Measurements from ENCODE around the gene TSPOAP1. TPM values are rescaled to one million over a fixed set of nuclear protein-coding genes. Genes with fewer than 3 reads are reported as not detected.

TSPOAP1 gene
- total and polyA plus RNA-seq, 2 experiments from 2014 or later: 15.4 to 19.0 TPM

DNA sequence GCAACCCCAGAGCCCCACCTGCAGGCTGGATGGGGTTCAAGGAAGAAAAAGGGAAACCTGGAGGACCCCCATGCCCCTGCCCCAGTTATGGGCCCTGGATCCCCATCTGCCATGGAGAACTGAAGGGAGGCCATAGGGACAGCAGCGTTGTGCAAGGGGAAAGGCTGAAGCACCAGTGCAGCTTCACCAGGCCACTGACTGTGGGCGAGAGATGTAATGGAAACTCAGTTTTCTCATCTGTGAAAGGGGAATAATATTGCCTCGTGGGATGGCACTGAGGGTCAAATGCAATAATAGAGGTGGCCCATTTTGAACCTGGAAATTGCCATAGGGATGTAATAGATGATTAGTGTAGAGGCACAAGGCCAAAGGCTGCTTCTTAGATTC is 9.9 kb upstream of the TSPOAP1 start:
- Histone ChIP-seq H2AFZ (no peak overlapping the region), H3K27me3 (no peaks in the 10 kb centered on the region), H4K20me1 (ENCODE audit: insufficient read depth, poor library complexity, severe bottlenecking) (no peaks in the 10 kb centered on the region), H3K4me2 (no peak overlapping the region), H3K9me3 (ENCODE audit: low read depth) (no peaks in the 10 kb centered on the region), H3K36me3 (replicated peaks; ENCODE audit: insufficient read depth, low read depth) (no peaks in the 10 kb centered on the region), H3K9me2 (replicated peaks; ENCODE audit: insufficient read depth) (no peaks in the 10 kb centered on the region), H3K4me1 (ENCODE audit: insufficient read depth) (no peaks in the 10 kb centered on the region), H3K27ac (peak overlapping the region; percentile 20), H3K4me3 (no peak overlapping the region), H3K79me2 (no peaks in the 10 kb centered on the region)
- WGBS (ENCODE audit: low lambda C conversion rate, missing lambda C conversion rate): 94% methylated on average over 3 of the region's 3 CpGs
- TF ChIP-seq EZH2phosphoT487 (IDR thresholded peaks at IDR 0.05; ENCODE audit: low read depth, severe bottlenecking, unreplicated experiment) (no peak), CTCF (IDR thresholded peaks at IDR 0.05; ENCODE audit: poor library complexity) (no peak), EZH2 (IDR thresholded peaks at IDR 0.05; ENCODE audit: borderline replicate concordance) (no peak)
- no peak for DNase-seq (ENCODE audit: low spot score)

- TF ChIP-seq CTCF (IDR thresholded peaks at IDR 0.05; ENCODE audit: poor library complexity) (no peak), EZH2phosphoT487 (IDR thresholded peaks at IDR 0.05; ENCODE audit: low read depth, severe bottlenecking, unreplicated experiment) (no peak), EZH2 (IDR thresholded peaks at IDR 0.05; ENCODE audit: borderline replicate concordance) (no peak)
- Histone ChIP-seq H2AFZ (no peak overlapping the region), H3K27me3 (no peaks in the 10 kb centered on the region), H3K4me3 (no peak overlapping the region), H3K4me2 (no peak overlapping the region), H3K36me3 (replicated peaks; ENCODE audit: insufficient read depth, low read depth) (no peaks in the 10 kb centered on the region), H3K9me3 (ENCODE audit: low read depth) (no peaks in the 10 kb centered on the region), H3K4me1 (ENCODE audit: insufficient read depth) (no peaks in the 10 kb centered on the region), H3K27ac (peak overlapping the region; percentile 34), H3K79me2 (no peaks in the 10 kb centered on the region), H3K9me2 (replicated peaks; ENCODE audit: insufficient read depth) (no peaks in the 10 kb centered on the region), H4K20me1 (ENCODE audit: insufficient read depth, poor library complexity, severe bottlenecking) (no peaks in the 10 kb centered on the region)
- WGBS (ENCODE audit: low lambda C conversion rate, missing lambda C conversion rate): 61% methylated on average over 17 of the region's 23 CpGs
- DNase-seq (ENCODE audit: low spot score): peak; percentile 43
These were observed 9.2 kb upstream of the TSPOAP1 start for GRCh38 chr17:58337600-58338453.

DNA sequence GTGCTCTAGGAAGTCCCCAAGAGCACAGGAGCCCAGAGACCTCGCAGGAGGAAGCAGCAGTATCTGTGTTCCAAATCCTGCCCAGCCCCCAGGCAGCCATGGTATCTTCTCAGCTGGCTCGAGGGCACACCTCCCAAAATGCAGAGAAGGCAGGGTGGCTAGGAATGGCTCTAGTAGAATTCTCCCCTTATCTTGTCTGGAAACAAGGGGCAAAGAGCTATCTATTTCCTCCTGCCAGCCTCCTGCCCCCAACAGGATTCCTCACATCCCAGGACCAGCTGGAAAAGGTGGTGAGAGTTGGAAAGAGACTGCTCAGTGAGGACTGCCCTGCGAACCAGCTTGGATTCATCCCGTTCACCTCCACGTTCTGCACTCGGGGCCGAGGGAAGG is 8.6 kb upstream of the TSPOAP1 start:
- Histone ChIP-seq H3K9me2 (replicated peaks; ENCODE audit: insufficient read depth) (no peaks in the 10 kb centered on the region), H3K79me2 (no peaks in the 10 kb centered on the region), H3K9me3 (ENCODE audit: low read depth) (no peaks in the 10 kb centered on the region), H3K4me3 (no peak overlapping the region), H3K27me3 (no peaks in the 10 kb centered on the region), H3K4me1 (ENCODE audit: insufficient read depth) (no peaks in the 10 kb centered on the region), H4K20me1 (ENCODE audit: insufficient read depth, poor library complexity, severe bottlenecking) (no peaks in the 10 kb centered on the region), H3K4me2 (no peak overlapping the region), H2AFZ (no peak overlapping the region), H3K36me3 (replicated peaks; ENCODE audit: insufficient read depth, low read depth) (no peaks in the 10 kb centered on the region), H3K27ac (no peak overlapping the region)
- TF ChIP-seq EZH2phosphoT487 (IDR thresholded peaks at IDR 0.05; ENCODE audit: low read depth, severe bottlenecking, unreplicated experiment): no peak
- no peak for DNase-seq (ENCODE audit: low spot score)
- 53% methylated on average over 7 of the region's 7 CpGs for WGBS (ENCODE audit: low lambda C conversion rate, missing lambda C conversion rate)

GRCh38 chr17:58336456-58337209 is 8.0 kb upstream of the TSPOAP1 start:
- Histone ChIP-seq H3K36me3 (replicated peaks; ENCODE audit: insufficient read depth, low read depth) (no peaks in the 10 kb centered on the region), H3K4me2 (no peak overlapping the region), H3K4me1 (ENCODE audit: insufficient read depth) (no peaks in the 10 kb centered on the region), H3K9me3 (ENCODE audit: low read depth) (no peaks in the 10 kb centered on the region), H3K9me2 (replicated peaks; ENCODE audit: insufficient read depth) (no peaks in the 10 kb centered on the region), H3K27ac (no peak overlapping the region), H2AFZ (no peak overlapping the region), H3K27me3 (no peaks in the 10 kb centered on the region), H4K20me1 (ENCODE audit: insufficient read depth, poor library complexity, severe bottlenecking) (no peaks in the 10 kb centered on the region), H3K79me2 (no peaks in the 10 kb centered on the region), H3K4me3 (no peak overlapping the region)
- TF ChIP-seq EZH2phosphoT487 (IDR thresholded peaks at IDR 0.05; ENCODE audit: low read depth, severe bottlenecking, unreplicated experiment) (no peak), EZH2 (IDR thresholded peaks at IDR 0.05; ENCODE audit: borderline replicate concordance) (no peak), CTCF (IDR thresholded peaks at IDR 0.05; ENCODE audit: poor library complexity) (no peak)
- DNase-seq (ENCODE audit: low spot score): no peak
- 65% methylated on average over 5 of the region's 5 CpGs for WGBS (ENCODE audit: low lambda C conversion rate, missing lambda C conversion rate)

All from hepatocyte (in vitro differentiated cells).